Cardiac muscle cell (in vitro differentiated cells and primary cell): ENCODE measurements around the gene DDR1. TPM values are rescaled to one million over a fixed set of nuclear protein-coding genes. Genes with fewer than 3 reads are reported as not detected.
"Not testable (repeated sequence)": the region's sequence is repeated elsewhere in the genome, so short reads cannot be mapped to it uniquely, and the experiment has no call there.

Experiments
- DNase-seq, 2 donors: peaks; one replicate each; pipeline versions ENCODE4 v3.0.0 to v3.0.0-alpha.2; 2010 to 2017; ENCODE audit warnings: low read depth in 1 of 2, low spot score in 1 of 2
- H3K27ac ChIP-seq: fragments of 200-600 bp; sonication (generic); 2 replicates; pipeline ENCODE4 v1.5.1; 2016
- H3K27me3 ChIP-seq: fragments of 200-600 bp; sonication (generic); 2 replicates; pipeline ENCODE4 v1.6.0; 2016; ENCODE audit warnings: control low read depth
- H3K36me3 ChIP-seq: fragments of 200-600 bp; sonication (generic); 2 replicates; pipeline ENCODE4 v1.5.1; 2016; ENCODE audit warnings: control low read depth
- H3K4me1 ChIP-seq: fragments of 200-600 bp; sonication (generic); 2 replicates; pipeline ENCODE4 v1.8.1; 2017; ENCODE audit warnings: low read depth, mild to moderate bottlenecking, mixed run types
- H3K4me3 ChIP-seq: fragments of 200-600 bp; sonication (generic); 2 replicates; pipeline ENCODE4 v1.5.1; 2016; ENCODE audit warnings: mild to moderate bottlenecking
- H3K9me3 ChIP-seq: fragments of 200-600 bp; sonication (generic); 2 replicates; pipeline ENCODE4 v1.5.1; 2017; ENCODE audit warnings: low read depth, mild to moderate bottlenecking, control low read depth
- polyA plus RNA-seq: library from polyadenylated mRNA; unstranded; fragments of >200 nt; fragmentation: Nextera tagmentation; extraction: Ambion mirVana; gene quantifications from 2 replicates; pipeline ENCODE4 v1.2.1, GENCODE V29; 2016
- total RNA-seq: library from RNA; depleted of rRNA; stranded (reverse); fragments of >200 nt; gene quantifications from 2 replicates; pipeline ENCODE4 v1.2.3, GENCODE V29; 2016
- TF ChIP-seq, protein P1 (sequence below): IDR thresholded peaks from 2 replicates; pipeline ENCODE4 v1.5.1; 2012; ENCODE audit warnings: low read depth, mild to moderate bottlenecking, low read length

The DDR1 gene
- total and polyA plus RNA-seq, 2 experiments from 2014 or later, result 108 to 136 TPM

DNA sequence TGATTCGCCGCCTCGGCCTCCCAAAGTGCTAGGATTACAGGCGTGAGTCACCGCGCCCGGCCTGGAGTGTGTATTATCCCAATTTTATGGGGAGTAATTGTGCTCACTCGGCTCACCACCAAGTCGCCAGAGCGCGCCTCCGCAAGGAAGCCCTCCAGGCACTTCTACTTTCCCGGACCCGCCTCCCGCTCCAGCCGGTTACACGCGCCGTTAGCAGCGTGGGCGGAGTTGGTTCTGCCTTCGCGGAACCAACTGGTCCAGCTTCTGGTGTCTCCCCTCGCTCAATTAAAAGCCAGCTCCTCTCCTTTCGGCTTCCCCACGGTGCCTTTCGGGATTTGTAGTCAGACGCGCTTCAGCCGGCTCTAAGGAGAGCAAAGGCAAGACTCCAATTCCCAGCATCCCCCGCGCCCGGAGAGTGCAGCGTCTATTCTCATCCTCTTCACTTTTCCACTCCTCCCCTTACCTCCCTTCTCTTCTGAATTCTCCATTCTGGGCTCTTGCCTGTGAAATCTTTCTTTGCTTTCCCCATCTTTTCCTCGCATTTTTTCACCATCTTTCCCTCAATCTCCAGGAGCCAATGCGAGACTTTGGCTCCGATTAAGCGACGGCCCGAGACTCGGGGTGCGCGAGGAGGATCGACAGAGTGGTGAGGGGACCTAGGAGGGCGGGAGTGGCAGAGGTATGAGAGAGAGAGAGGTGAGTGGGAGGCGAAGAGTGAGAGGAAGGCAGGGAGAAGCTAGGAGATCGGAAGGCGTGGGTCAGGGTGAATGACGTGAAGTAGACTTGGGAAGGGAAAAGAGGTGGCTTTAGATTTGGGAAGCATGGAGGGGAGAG is 23.7 kb downstream of the DDR1 start, which contains the start of gene GTF2H4:
Gene GTF2H4 (plus strand): TSS at position 450 of the 834 bp plus-strand sequence.
- H3K4me3 ChIP-seq, result peak within 1 kb of the TSS; percentile 98
- no peak within 1 kb of the TSS for H3K27ac ChIP-seq
- DNase-seq, result peak; percentile 98 to 99
- H3K27me3 ChIP-seq, result no peaks in the 10 kb centered on the region
- peaks cover 9% of the 10 kb centered on the region for H3K36me3 ChIP-seq
- H3K4me1 ChIP-seq, result peaks cover 5% of the 10 kb centered on the region
- no peaks in the 10 kb centered on the region for H3K9me3 ChIP-seq
- TF ChIP-seq, protein P1, sequence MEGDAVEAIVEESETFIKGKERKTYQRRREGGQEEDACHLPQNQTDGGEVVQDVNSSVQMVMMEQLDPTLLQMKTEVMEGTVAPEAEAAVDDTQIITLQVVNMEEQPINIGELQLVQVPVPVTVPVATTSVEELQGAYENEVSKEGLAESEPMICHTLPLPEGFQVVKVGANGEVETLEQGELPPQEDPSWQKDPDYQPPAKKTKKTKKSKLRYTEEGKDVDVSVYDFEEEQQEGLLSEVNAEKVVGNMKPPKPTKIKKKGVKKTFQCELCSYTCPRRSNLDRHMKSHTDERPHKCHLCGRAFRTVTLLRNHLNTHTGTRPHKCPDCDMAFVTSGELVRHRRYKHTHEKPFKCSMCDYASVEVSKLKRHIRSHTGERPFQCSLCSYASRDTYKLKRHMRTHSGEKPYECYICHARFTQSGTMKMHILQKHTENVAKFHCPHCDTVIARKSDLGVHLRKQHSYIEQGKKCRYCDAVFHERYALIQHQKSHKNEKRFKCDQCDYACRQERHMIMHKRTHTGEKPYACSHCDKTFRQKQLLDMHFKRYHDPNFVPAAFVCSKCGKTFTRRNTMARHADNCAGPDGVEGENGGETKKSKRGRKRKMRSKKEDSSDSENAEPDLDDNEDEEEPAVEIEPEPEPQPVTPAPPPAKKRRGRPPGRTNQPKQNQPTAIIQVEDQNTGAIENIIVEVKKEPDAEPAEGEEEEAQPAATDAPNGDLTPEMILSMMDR, result no peak

- Histone ChIP-seq H3K27ac (no peak overlapping the region), H3K36me3 (peaks cover 9% of the 10 kb centered on the region), H3K9me3 (no peaks in the 10 kb centered on the region)
Observed at GRCh38 chr6:30908700-30909099, 24.4 kb downstream of the DDR1 start.

DNA sequence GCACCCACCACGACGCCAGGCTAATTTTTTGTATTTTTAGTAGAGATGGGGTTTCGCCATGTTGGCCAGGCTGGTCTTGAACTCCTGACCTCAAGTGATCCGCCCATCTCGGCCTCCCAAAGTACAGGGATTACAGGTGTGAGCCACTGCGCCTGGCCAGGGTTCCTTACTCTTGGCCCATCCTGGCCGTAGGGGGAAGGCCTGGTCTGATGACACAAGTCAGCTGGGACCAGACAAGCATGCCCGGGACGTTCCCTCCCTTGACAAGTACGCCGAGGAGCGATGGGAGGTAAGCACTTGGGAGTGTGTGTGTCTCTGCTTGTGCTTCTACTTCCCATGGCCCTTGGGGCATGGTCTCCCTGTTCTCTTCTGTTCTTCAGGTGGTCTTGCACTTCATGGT is 26.2 kb downstream of the DDR1 start:
- H3K4me1 ChIP-seq, result peaks cover 20% of the 10 kb centered on the region
- H3K27ac ChIP-seq, H3K9me3 ChIP-seq, H3K36me3 ChIP-seq, H3K4me3 ChIP-seq, H3K27me3 ChIP-seq, DNase-seq: not testable (repeated sequence)

More at GRCh38 chr6:30908700-30909099, 24.4 kb downstream of the DDR1 start:
- no peaks in the 10 kb centered on the region for H3K27me3 ChIP-seq
- peak overlapping the region; percentile 98 for H3K4me3 ChIP-seq
- H3K4me1 ChIP-seq, result peaks cover 8% of the 10 kb centered on the region
- no peak for DNase-seq
- TF ChIP-seq, protein P1, result no peak

GRCh38 chr6:30912746-30913520 is 28.6 kb downstream of the DDR1 start:
- H3K4me1 ChIP-seq, result peaks cover 26% of the 10 kb centered on the region
- no peaks in the 10 kb centered on the region for H3K27me3 ChIP-seq
- peaks cover 16% of the 10 kb centered on the region for H3K36me3 ChIP-seq
- H3K9me3 ChIP-seq, result no peaks in the 10 kb centered on the region
- no peak overlapping the region for H3K4me3 ChIP-seq
- TF ChIP-seq, protein P1, result no peak
- DNase-seq, result no peak
- no peak overlapping the region for H3K27ac ChIP-seq

DNA sequence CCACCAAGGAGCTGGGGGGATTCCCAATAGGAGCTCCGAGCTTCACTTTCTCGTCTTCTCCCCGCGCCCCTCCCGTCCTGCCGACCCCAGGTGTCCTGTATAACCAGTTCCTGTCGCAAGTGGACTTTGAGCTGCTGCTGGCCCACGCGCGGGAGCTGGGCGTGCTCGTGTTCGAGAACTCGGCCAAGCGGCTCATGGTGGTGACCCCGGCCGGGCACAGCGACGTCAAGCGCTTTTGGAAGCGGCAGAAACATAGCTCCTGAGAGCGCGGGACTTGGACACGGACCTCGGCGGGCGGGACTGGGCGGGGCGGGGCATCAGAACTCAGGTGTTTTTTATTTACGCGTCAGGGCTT is 29.4 kb downstream of the DDR1 start:
- H3K4me1 ChIP-seq, result peaks cover 24% of the 10 kb centered on the region
- H3K4me3 ChIP-seq, result peak overlapping the region; percentile 27
- peak in 1 of 2 donors; percentile 7 for DNase-seq
- H3K9me3 ChIP-seq, result no peaks in the 10 kb centered on the region
- TF ChIP-seq, protein P1, result no peak
- H3K27ac ChIP-seq, result peak overlapping the region; percentile 37
- H3K27me3 ChIP-seq, result no peaks in the 10 kb centered on the region
- H3K36me3 ChIP-seq, result peaks cover 16% of the 10 kb centered on the region
